Limb (tissue), 2 donors: Measurements from ENCODE around the gene SEC16A.
A peak's percentile ranks its signal among the peaks of the same experiment; 100 is the strongest.

Experiments
- DNase-seq, 2 donors: peaks; one replicate each; pipeline ENCODE4 v3.0.0-alpha.2; 2016; ENCODE audit errors: extremely low spot score in 2 of 2

SEC16A gene

DNA sequence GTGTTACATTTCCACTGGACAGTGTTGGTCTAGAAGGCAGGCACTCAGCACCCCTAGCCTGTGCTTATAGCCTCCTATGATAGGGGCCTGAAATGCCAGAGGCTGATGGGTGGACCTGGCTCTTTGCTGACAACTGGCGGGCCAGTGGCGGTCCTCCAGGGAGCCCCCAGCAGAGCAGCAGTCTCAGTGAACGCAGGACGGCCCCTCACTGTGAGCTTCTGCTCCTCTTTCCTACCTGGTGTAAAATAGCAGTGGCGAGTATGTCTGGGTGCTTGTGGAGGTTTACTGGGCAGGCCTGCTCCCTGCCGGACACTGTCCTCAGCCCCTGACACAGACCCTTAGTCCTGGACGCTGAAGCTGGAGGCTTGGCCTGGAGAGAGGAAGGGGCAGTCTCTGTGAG, 3.3 kb upstream of the SEC16A start:
- DNase-seq = no peak

GRCh38 chr9:136485049-136486045, 2.5 kb upstream of the SEC16A start:
- peak; percentile 82 to 89 for DNase-seq

- peak in 1 of 2 donors; percentile 57 for DNase-seq
These were observed 1.6 kb upstream of the SEC16A start for GRCh38 chr9:136484153-136485048.

DNA sequence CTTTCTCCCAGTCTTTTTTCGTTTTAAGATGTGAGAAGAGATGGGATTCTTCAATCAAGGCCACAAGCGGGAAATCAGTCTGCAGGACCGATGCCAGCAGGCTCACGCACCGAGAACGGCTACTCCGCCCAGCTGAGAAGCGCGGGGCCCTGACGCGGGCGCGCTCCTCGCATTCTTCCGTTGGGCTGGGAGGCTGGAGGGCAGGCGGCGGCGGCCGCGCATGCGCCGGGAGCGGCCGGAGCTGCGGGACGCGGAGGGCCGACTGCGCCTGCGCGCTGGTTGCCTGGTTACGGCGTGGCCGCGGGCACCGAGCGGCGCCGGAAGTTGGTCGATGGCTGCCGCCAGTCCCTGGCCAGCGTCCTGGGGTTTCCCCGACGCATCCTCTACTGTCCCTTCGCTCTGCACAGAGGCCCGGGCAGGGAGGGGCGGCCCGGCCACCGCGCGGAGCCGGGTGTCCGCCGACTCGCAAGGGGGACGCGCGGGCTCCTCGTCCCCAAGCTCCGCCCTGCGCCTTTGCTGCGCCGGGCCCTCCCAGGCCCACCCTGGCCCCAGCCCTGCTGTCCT, 831 bp upstream of the SEC16A start:
- peak; percentile 93 to 98 for DNase-seq

GRCh38 chr9:136482046-136482792, 621 bp downstream of the SEC16A start:
- no peak for DNase-seq

- no peak for DNase-seq
These were observed 1.3 kb downstream of the SEC16A start for GRCh38 chr9:136481558-136481957.

DNA sequence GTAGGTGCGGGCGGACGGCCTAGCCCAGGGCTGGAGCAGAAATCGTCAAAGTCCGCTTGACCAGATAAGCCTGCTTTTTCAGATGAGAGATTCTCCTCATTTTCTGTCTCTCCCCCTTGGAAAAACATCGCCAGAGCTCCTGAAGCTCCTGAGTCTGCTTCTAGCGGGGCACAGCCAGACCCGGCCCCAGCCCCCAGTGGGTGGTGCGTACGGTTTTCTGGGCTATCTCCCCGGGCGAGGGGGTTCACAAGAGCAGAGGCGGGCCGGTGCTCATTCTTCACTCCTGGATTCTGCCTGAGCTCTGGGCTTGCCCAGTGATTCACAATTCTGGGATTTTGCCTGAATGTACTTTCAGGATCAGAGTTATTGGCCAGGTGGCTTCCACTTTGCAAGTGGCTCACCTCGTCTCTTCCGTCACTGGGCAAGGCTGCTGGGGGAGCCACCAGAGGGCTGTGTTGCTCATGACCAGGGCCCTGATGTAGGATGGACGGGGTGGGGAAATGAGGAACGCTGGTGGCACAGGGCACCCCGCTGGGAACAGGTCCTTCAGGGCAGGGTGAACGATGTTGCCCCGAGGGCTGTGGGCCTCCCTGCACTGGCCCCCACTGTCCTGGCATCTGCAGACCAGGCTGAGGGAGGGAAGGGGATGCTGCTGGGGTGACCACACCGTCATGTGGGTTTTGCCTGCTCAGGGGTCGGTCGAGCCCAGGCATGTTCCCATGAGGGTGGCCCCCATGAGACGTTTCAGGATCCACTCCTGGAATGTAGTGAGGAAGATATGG, 6.3 kb downstream of the SEC16A start:
- no peak for DNase-seq

GRCh38 chr9:136474974-136475865, 7.6 kb downstream of the SEC16A start:
- no peak for DNase-seq

GRCh38 chr9:136474021-136474640, 8.7 kb downstream of the SEC16A start:
- no peak for DNase-seq

GRCh38 chr9:136473354-136473721, 9.5 kb downstream of the SEC16A start:
- DNase-seq = no peak

DNA sequence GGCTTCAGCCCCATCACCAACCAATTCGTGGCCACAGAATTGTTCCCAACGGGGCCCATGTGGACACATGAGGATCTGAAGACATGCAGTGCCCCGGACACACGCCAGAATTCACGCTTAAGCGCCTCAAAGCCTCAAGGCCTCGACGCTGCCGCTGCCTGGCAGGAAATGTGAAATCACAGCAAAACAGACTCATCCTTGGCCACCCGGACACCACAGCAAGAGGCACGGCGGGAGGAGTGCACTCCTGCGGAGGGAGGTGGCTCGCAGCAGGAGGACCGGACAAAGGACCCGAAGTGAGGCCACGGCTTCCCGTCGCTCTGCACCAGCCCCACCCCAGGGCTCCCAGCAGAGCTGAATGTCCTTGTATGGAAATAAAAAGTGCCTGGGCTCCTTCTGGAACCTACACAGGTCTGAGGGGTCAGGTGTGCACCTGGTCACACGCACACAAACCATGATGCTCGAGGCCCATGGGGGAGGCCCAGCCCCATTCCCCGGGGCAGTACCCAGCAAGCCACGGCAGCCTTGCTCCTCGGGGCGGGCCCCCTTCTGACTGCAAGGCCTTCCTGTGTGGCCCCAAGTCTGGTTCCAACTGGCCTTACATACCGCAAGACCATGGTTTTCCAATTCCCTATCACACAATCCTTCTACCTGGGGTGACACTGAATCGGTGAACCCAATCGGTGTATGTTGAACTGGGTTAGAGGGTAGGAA, 10.0 kb downstream of the SEC16A start:
- no peak for DNase-seq

GRCh38 chr9:136471802-136472487, 10.9 kb downstream of the SEC16A start:
- no peak for DNase-seq

- no peak for DNase-seq
These were observed 11.9 kb downstream of the SEC16A start for GRCh38 chr9:136470792-136471469.

DNA sequence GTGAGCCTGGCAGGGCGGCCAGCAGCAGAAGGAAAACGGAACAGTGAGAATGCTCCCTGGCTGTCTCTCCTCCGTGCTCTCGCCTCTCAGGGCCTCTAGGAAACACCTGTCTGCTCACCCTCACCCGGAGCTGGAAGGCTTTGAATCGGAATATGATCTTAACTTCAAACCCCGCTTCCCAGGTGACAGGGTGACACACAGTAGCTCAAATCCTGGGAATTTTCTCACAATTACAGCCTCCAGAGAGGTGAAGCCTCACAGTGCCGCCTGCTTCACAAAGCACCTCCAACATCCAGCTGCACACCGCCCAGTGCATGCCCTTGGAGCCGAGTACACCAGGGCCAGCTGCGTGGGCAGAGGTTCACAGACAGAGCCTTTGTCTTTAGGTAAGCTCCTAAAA, 12.5 kb downstream of the SEC16A start:
- no peak for DNase-seq

DNA sequence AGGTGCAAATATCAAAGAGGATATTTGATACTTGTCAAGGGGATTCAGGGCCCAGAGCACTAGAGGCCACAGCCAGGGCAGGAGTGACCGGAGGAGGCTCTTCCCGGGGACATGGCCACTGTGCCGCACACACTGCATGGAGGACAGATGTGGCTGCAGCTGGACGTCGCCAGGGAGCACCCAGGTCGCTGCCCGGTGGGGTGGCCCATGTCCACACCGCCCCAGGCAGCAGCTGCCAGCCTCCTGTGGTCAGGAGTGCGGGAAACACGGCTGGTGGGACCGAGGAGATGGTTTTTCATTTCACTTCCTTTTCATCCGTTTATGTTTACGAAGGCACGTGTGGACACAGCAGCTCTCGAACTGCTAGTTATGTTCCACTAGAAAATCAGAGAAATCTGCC, 15.1 kb downstream of the SEC16A start:
- DNase-seq = no peak

DNA sequence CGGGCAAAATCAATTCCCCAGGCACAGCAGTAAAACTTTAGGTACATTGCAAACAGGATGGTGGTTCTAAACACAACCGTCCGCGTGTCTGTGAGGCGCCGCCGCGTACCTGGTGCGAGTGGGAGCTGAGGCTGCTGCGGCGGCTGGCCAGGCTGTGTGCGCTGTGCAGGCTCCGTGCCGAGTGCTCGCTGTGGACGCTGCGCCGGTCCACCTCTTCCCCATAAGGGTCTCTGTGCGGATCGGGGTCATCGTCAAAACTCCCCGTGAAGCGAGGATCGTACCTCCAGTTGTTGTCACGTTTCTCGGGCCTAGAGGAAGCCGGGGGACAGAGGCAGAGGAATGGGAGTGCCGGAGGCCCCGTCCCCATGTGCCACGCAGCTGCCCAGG, 16.7 kb downstream of the SEC16A start:
- DNase-seq = no peak

- no peak for DNase-seq
These were observed 17.2 kb downstream of the SEC16A start for GRCh38 chr9:136465500-136466154.
